Parathyroid adenoma (tissue), 2 donors: ENCODE results near the gene PLXNA2.

ENCODE experiments used
- H2AFZ ChIP-seq: fragments of 300-600 bp; sonication (generic); one replicate; pipeline ENCODE4 v1.7.0; 2017; ENCODE audit warnings: antibody characterized with exemption, mild to moderate bottlenecking
- H3K27ac ChIP-seq: fragments of 300-600 bp; sonication (generic); one replicate; pipeline ENCODE4 v1.7.0; 2017
- H3K27me3 ChIP-seq: fragments of 300-600 bp; sonication (generic); one replicate; pipeline ENCODE4 v1.7.0; 2017; ENCODE audit warnings: low read length; ENCODE audit not compliant: control insufficient read depth, insufficient read depth
- H3K36me3 ChIP-seq: fragments of 300-600 bp; sonication (generic); one replicate; pipeline ENCODE4 v1.7.0; 2017; ENCODE audit warnings: low read length; ENCODE audit not compliant: control insufficient read depth, insufficient read depth
- H3K4me1 ChIP-seq: fragments of 300-600 bp; sonication (generic); one replicate; pipeline ENCODE4 v1.7.0; 2017; ENCODE audit warnings: control low read depth
- H3K4me2 ChIP-seq: fragments of 300-600 bp; sonication (generic); one replicate; pipeline ENCODE4 v1.7.0; 2017; ENCODE audit warnings: low read length
- H3K4me3 ChIP-seq: fragments of 300-600 bp; sonication (generic); one replicate; pipeline ENCODE4 v1.7.0; 2017; ENCODE audit warnings: low read depth, low read length
- H3K79me2 ChIP-seq: fragments of 300-600 bp; sonication (generic); one replicate; pipeline ENCODE4 v1.7.0; 2017; ENCODE audit warnings: control low read depth
- H3K9ac ChIP-seq: fragments of 300-600 bp; sonication (generic); one replicate; pipeline ENCODE4 v1.7.0; 2017; ENCODE audit warnings: mild to moderate bottlenecking
- H3K9me3 ChIP-seq: fragments of 300-600 bp; sonication (generic); one replicate; pipeline ENCODE4 v1.7.0; 2017; ENCODE audit warnings: low read length; ENCODE audit not compliant: control insufficient read depth
- CTCF ChIP-seq: fragments of 300-600 bp; sonication (generic); IDR thresholded peaks from one replicate; pipeline ENCODE4 v1.7.0; 2017; ENCODE audit warnings: antibody characterized with exemption, mild to moderate bottlenecking
- donor health status: primary hyperparathyroidism.

The PLXNA2 gene

GRCh38 chr1:208242941-208243526 lies 1.1 kb downstream of the PLXNA2 start:
- TF ChIP-seq CTCF: no peak
- Histone ChIP-seq H3K9me3 (no peaks in the 10 kb centered on the region), H3K4me1 (no peaks in the 10 kb centered on the region), H3K4me2 (peak overlapping the region; percentile 97), H3K27ac (peak overlapping the region; percentile 80), H3K36me3 (no peaks in the 10 kb centered on the region), H3K4me3 (peak overlapping the region; percentile 82), H2AFZ (peak overlapping the region; percentile 78), H3K9ac (no peak overlapping the region), H3K27me3 (no peaks in the 10 kb centered on the region), H3K79me2 (no peaks in the 10 kb centered on the region)

DNA sequence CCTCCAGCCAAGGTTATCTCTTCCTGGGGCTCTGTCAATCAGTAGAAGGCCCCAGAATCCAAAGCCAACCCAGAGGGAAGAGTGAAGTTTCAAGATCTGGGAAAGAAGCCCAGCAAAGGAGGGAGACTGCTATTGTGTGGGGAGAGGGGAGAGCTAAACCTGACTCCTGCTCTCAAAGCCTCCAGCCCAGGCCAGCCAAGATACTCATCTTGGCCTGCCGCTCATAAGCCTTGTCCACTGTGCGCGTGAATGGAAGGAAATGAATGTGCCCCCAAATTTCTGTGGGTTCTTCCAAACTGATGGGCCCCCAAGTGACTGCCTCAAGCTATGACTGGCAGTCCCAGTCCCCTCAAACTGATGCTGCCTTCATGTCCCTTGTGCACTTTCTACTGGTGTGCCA lies 2.0 kb downstream of the PLXNA2 start:
- no peaks in the 10 kb centered on the region for H3K9me3 ChIP-seq
- no peak overlapping the region for H3K9ac ChIP-seq
- H3K27ac ChIP-seq: no peak overlapping the region
- no peaks in the 10 kb centered on the region for H3K4me1 ChIP-seq
- H3K79me2 ChIP-seq: no peaks in the 10 kb centered on the region
- TF ChIP-seq CTCF: no peak
- H2AFZ ChIP-seq: no peak overlapping the region
- no peaks in the 10 kb centered on the region for H3K36me3 ChIP-seq
- H3K27me3 ChIP-seq: no peaks in the 10 kb centered on the region
- no peak overlapping the region for H3K4me3 ChIP-seq
- H3K4me2 ChIP-seq: no peak overlapping the region

- no peak for TF ChIP-seq CTCF
- Histone ChIP-seq H3K27ac (no peak overlapping the region), H3K4me3 (no peak overlapping the region), H2AFZ (no peak overlapping the region), H3K9ac (no peak overlapping the region), H3K4me1 (no peaks in the 10 kb centered on the region), H3K4me2 (no peak overlapping the region), H3K79me2 (no peaks in the 10 kb centered on the region), H3K27me3 (no peaks in the 10 kb centered on the region), H3K9me3 (no peaks in the 10 kb centered on the region), H3K36me3 (no peaks in the 10 kb centered on the region)
Measured at GRCh38 chr1:208241512-208241911, 2.7 kb downstream of the PLXNA2 start.

GRCh38 chr1:208240662-208241355 lies 3.4 kb downstream of the PLXNA2 start:
- Histone ChIP-seq H3K79me2 (no peaks in the 10 kb centered on the region), H3K4me2 (no peak overlapping the region), H3K9ac (no peak overlapping the region), H3K4me3 (no peak overlapping the region), H3K27me3 (no peaks in the 10 kb centered on the region), H3K4me1 (no peaks in the 10 kb centered on the region), H3K9me3 (no peaks in the 10 kb centered on the region), H3K27ac (no peak overlapping the region), H3K36me3 (no peaks in the 10 kb centered on the region), H2AFZ (no peak overlapping the region)
- TF ChIP-seq CTCF: no peak
